Activated naive CD4-positive, alpha-beta T cell treated with anti-CD3 and anti-CD28 coated beads, Interleukin-2, amount 50 U/mL, for 16 hours (primary cell): Measurements from ENCODE around the gene EIF3B.
"Not testable (repeated sequence)": the region's sequence is repeated elsewhere in the genome, so short reads cannot be mapped to it uniquely, and the experiment has no call there.

Source experiments
- DNase-seq: peaks from one replicate; pipeline ENCODE4 v3.0.0-alpha.2; 2020

Gene EIF3B

DNA sequence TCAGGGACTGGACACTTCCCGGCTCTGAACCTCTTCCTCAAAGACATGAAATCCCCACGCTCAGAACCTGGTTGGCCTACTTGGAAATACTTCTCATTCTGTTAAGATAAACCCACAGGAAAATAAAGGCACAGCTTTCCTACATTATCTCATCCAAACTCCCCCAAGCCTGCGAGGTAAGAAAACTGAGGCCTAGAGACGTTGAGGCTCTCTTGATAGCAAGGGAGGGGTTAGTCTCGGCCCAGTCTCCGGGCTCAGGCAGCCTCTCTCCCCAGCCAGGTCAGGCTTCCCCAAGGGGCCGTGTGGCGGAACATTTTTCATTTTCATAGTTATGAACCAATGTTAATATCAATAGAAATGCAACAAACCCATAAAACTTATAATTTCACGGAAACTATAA is 4.6 kb upstream of the EIF3B start:
- DNase-seq: no peak

GRCh38 chr7:2350861-2351260 is 3.8 kb upstream of the EIF3B start:
- DNase-seq: no peak

- DNase-seq: no peak
Measured at GRCh38 chr7:2353113-2353935, 1.3 kb upstream of the EIF3B start.

- peak; percentile 91 for DNase-seq
Measured at GRCh38 chr7:2353936-2354185, 766 bp upstream of the EIF3B start.

- DNase-seq: peak; percentile 35
Measured at GRCh38 chr7:2354939-2355704, 495 bp downstream of the EIF3B start.

GRCh38 chr7:2355705-2356008 is 1.0 kb downstream of the EIF3B start:
- no peak for DNase-seq

DNA sequence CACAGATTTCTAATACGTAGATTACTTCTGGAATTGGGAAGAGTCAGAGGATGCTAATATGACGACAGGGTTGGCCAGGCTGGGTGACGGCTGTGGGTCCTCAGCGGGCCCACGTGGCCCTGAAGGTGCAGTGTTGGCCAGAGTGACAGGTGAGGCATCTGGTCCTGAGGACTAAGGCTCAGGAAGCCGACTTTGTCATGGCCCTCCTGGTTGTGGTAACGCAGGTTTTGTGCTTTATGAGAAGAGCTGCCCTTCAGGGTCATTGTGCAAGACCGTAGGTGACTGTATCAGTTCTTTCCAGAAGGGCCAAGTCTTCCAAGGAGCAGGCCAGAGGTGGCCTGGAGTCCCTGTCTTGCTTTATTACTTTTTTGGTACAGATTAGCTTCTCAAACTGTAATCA is 2.5 kb downstream of the EIF3B start:
- no peak for DNase-seq

GRCh38 chr7:2357571-2357970 is 2.9 kb downstream of the EIF3B start:
- DNase-seq: no peak

DNA sequence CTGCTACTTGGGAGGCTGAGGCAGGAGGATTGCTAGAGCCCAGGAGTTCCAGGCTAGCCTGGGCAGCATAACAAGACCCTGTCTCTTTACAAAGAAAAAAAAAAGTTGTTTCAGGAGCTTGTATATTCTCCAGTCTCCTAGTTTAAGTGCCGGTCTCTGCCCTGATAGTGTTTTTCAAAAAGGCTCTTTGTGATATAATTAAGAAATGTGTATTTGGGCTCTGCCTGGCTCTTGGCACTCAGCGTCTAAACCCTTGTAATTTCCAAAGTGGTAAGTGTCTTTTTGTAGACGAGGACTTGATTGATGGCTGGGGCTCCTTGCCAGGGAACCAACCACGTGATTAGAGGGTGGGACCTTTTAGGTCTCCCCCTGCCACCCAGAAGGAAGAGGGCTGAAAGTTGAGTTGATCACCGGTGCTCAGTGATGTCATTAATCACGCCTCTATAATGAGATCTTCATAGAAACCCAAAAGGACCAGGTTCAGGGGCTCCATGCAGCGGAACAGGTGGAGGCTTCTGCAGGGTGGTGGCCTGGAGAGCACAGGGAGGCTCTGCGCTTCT is 4.4 kb downstream of the EIF3B start:
- no peak for DNase-seq

- no peak for DNase-seq
Measured at GRCh38 chr7:2359610-2360009, 5.0 kb downstream of the EIF3B start.

GRCh38 chr7:2360796-2361195 is 6.2 kb downstream of the EIF3B start:
- no peak for DNase-seq

DNA sequence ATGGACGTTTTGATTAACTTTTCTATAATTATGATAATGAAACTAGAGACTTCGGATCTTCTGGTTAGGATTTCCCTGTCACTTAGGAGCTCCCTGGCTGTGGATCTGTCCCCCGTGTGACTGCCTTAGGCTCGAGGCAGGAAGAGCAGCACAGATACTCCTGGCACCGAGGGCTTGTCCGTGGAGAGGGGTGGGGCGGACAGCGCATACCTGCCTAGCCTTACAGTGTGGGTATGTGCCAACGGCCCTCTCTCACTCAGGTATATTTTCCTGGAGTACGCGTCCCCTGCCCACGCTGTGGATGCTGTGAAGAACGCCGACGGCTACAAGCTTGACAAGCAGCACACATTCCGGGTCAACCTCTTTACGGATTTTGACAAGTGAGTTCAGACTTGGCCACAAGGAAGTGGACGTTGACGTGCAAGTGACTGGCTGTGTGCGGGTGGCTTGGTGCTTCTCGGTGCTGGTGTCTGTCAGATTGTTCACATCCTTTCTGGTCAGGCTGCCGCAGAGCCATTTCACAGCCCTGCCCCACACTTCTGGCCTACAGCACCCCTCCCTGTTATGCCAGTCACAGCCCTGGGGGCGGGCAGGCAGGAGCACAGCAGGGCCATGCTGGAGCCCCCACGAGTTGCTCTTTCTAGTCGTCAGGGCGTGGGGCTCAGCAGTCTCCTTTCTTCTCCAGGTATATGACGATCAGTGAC is 7.9 kb downstream of the EIF3B start:
- no peak for DNase-seq

- no peak for DNase-seq
Measured at GRCh38 chr7:2369139-2369538, 14.5 kb downstream of the EIF3B start.

GRCh38 chr7:2371329-2371728 is 16.7 kb downstream of the EIF3B start:
- no peak for DNase-seq

- DNase-seq: no peak
Measured at GRCh38 chr7:2372724-2373123, 18.1 kb downstream of the EIF3B start.

DNA sequence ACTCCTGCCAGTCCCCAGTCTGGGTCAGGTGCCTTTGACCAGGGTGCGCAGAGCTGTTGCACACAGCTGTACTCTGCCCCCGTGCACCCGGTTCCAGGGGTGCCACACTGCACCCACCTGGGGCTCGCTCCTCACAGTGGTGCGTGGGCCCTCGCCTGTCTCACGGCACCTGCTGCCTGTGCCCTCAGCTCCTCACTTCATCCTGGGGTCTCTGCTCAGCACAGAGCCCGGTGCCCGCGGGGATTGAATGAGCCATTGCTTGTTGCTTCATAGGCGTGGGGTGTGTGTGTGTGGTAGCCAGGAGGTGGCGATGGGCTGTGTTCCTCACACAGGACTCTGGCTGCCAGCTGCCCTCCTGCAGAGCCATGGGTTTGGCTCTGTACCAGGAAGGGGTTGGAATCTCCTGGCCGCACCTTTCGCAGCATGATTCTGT is 18.5 kb downstream of the EIF3B start:
- DNase-seq: no peak

GRCh38 chr7:2373646-2374045 is 19.0 kb downstream of the EIF3B start:
- DNase-seq: no peak

DNA sequence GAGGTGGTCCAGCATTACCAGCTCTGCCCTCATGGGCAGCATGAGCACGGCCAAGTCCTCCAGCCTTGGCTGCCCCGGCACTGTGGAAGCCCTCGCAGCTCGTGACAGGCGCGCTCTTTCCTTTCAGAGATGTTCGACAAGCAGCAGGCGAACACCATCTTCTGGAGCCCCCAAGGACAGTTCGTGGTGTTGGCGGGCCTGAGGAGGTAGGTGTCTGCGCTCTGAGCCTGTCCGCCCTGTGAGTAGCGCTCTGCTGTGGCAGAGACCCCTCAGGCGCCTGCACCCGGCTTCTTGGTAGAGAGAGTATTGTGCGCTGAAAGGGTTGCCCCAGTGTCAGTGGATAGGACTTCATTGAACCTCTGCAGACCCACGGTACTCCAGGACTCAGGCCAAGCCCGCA is 19.8 kb downstream of the EIF3B start:
- no peak for DNase-seq

GRCh38 chr7:2374830-2375728 is 20.5 kb downstream of the EIF3B start:
- DNase-seq: no peak

DNA sequence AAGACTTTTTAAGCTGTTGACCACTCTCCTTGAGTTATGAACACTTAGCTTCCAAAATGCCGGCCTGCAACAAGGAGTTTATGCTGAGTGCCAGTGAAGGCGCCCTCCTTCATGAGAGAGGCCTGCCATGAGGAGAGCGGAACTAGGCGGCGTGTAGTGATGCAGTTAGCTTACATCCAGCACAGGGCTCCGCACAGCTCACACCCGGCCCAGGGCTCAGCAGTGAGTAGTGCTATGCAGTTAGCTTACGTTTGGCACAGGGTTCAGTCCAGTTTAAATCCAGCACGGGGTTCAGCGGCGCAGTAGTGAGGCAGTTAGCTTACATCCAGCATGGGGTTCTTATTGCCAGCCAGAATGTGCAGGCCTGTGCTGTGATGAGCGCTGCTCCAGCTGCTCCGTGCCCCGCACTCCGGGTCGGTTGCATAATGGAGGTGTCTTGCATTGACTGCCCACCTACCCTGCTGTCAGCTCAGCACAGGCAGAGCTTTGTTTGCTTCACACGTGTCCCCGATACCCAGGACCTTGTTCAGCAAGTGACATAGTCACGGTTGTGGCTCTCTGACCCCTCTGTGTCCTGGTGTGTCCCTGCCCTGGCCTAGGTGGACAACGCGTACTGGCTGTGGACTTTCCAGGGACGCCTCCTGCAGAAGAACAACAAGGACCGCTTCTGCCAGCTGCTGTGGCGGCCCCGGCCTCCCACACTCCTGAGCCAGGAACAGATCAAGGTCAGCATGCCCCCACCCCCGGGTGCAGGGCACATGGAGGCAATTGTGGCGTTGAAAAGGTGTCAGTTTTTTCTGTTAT is 21.9 kb downstream of the EIF3B start:
- no peak for DNase-seq

GRCh38 chr7:2377492-2377891 is 22.9 kb downstream of the EIF3B start:
- DNase-seq: not testable (repeated sequence)

DNA sequence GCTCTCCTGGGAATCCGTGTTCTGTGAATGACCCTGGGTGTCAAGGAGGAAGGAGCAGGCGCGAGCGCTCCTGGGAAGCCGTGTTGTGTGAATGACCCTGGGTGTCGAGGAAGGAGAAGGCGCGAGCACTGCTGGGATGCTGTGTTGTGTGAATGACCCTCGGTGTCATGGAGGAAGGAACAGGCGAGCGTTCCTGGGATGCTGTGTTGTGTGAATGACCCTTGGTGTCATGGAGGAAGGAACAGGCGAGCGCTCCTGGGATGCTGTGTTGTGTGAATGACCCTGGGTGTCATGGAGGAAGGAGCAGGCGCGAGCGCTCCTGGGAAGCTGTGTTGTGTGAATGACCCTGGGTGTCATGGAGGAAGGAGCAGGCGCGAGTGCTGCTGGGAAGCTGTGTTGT is 23.5 kb downstream of the EIF3B start:
- not testable (repeated sequence) for DNase-seq
